Spleen (tissue), 7 donors: ENCODE results near the gene NPHP4.

ENCODE experiments used
- CTCF ChIP-seq, 11 experiments: fragments of 200-600 bp in 7 of 11; fragments of 450-650 bp in 4 of 11; sonication (generic) in 4 of 11; IDR thresholded peaks in 8 of 11; conservative IDR thresholded peaks in 3 of 11; 1 replicate in 7 of 11; 2 replicates in 4 of 11; pipeline versions ENCODE4 v1.4.0 to v1.8.0; 2016 to 2021; ENCODE audit warnings: antibody characterized with exemption in 11 of 11, inconsistent platforms in 4 of 11, mild to moderate bottlenecking in 1 of 11
- POLR2A ChIP-seq, 3 donors: fragments of 450-650 bp; IDR thresholded peaks; one replicate each; pipeline ENCODE4 v1.5.1; 2017; ENCODE audit warnings: antibody characterized with exemption in 3 of 3, mild to moderate bottlenecking in 1 of 3
- donor health status: DM: no; HTN: no; CAD: no; lungs with moderate emphysema.
- donor health status: DM: no; HTN: no; CAD: no.
- donor health status: DM: no; HTN: no; CAD: no.

GRCh38 chr1:5993556-5994491 is 1.6 kb upstream of the NPHP4 start:
- no peak for TF ChIP-seq CTCF (IDR thresholded peaks at IDR 0.05 in 8 of 11, conservative IDR thresholded peaks at IDR 0.05 in 3 of 11)
- TF ChIP-seq POLR2A (IDR thresholded peaks at IDR 0.05): no peak
